GM13977 (cell line): ENCODE results near the gene ALPG.
"Not testable (repeated sequence)": the region's sequence is repeated elsewhere in the genome, so short reads cannot be mapped to it uniquely, and the experiment has no call there.

Source experiments
- DNase-seq: peaks from one replicate; pipeline ENCODE4 v3.0.0; 2012; ENCODE audit warnings: low spot score
- CTCF ChIP-seq: IDR thresholded peaks from 2 replicates; pipeline ENCODE4 v1.5.1; 2012; ENCODE audit warnings: mild to moderate bottlenecking, control low read depth; ENCODE audit not compliant: insufficient read depth; ENCODE audit errors: extremely low read depth, missing control alignments
- in situ Hi-C: fragments of 300-500 bp; cut with MboI; formaldehyde crosslinking; loops from one replicate; pipeline ENCODE4 v1.12.0; 2022; ENCODE audit warnings: low sequenced_read_pairs, low pct_unique_long_range_greater_than_20kb, mixed read lengths, inconsistent platforms; ENCODE audit not compliant: unreplicated experiment

Gene ALPG

GRCh38 chr2:232447638-232448303 lies 41.1 kb downstream of the ALPG start:
- in situ Hi-C loops = no loop called here
- no peak for DNase-seq
- no peak for TF ChIP-seq CTCF

GRCh38 chr2:232448304-232448690 lies 41.7 kb downstream of the ALPG start:
- TF ChIP-seq CTCF = no peak
- in situ Hi-C loops = no loop called here
- DNase-seq = no peak

- TF ChIP-seq CTCF = no peak
- in situ Hi-C loops = no loop called here
- DNase-seq = no peak
These were observed 43.3 kb downstream of the ALPG start for GRCh38 chr2:232449964-232450363.

GRCh38 chr2:232451645-232452044 lies 45.0 kb downstream of the ALPG start:
- in situ Hi-C loops, DNase-seq: not testable (repeated sequence)

GRCh38 chr2:232454630-232455029 lies 48.0 kb downstream of the ALPG start:
- in situ Hi-C loops = no loop called here
- DNase-seq = no peak
- TF ChIP-seq CTCF = no peak

GRCh38 chr2:232455426-232456255 lies 49.0 kb downstream of the ALPG start, which contains the start of gene ALPI:
Gene ALPI, plus strand, starts transcription at chr2:232456153. Its CDS starts 47 bp downstream, at chr2:232456200.
- in situ Hi-C loops = no loop called here
- TF ChIP-seq CTCF = no peak
- no peak for DNase-seq
